ENCODE results near the gene RFXANK.
A peak's percentile ranks its signal among the peaks of the same experiment; 100 is the strongest.

RFXANK gene

GRCh38 chr19:19224852-19225494 lies 32.9 kb downstream of the RFXANK start:
- H3K36me3 ChIP-seq (ENCODE audit: insufficient read depth, low read length), result no peaks in the 10 kb centered on the region
- no peaks in the 10 kb centered on the region for H3F3A ChIP-seq (ENCODE audit: insufficient read depth, low read length)
- peaks cover 11% of the 10 kb centered on the region for H3K27me3 ChIP-seq (ENCODE audit: insufficient read depth, low read length)
- H3K27ac ChIP-seq (ENCODE audit: low read depth, low read length, poor library complexity, severe bottlenecking), result no peak overlapping the region
- no peaks in the 10 kb centered on the region for H3K9me3 ChIP-seq (ENCODE audit: low read length)
- H4K20me1 ChIP-seq (ENCODE audit: insufficient read depth, low read length), result no peaks in the 10 kb centered on the region
- no peaks in the 10 kb centered on the region for H3K79me2 ChIP-seq (ENCODE audit: insufficient read depth, low read length)
- TF ChIP-seq EZH2 (IDR thresholded peaks at IDR 0.05; ENCODE audit: borderline replicate concordance, low read length) (no peak), CTCF (IDR thresholded peaks at IDR 0.05; ENCODE audit: low read length) (peak; percentile 73)
- peak overlapping the region; percentile 51 for H3K4me3 ChIP-seq (ENCODE audit: low read depth, low read length, poor library complexity, severe bottlenecking)
- H3K9ac ChIP-seq (ENCODE audit: low read length), result no peak overlapping the region; the same call in 1 of the 2 replicates
- H3K4me2 ChIP-seq (ENCODE audit: low read length), result peak overlapping the region; percentile 69
- no peak overlapping the region for H2AFZ ChIP-seq (ENCODE audit: low read length)
- H3K9me2 ChIP-seq (ENCODE audit: low read depth, low read length), result no peaks in the 10 kb centered on the region
- H3K4me1 ChIP-seq (ENCODE audit: insufficient read depth, low read length, severe bottlenecking), result peaks cover 11% of the 10 kb centered on the region

DNA sequence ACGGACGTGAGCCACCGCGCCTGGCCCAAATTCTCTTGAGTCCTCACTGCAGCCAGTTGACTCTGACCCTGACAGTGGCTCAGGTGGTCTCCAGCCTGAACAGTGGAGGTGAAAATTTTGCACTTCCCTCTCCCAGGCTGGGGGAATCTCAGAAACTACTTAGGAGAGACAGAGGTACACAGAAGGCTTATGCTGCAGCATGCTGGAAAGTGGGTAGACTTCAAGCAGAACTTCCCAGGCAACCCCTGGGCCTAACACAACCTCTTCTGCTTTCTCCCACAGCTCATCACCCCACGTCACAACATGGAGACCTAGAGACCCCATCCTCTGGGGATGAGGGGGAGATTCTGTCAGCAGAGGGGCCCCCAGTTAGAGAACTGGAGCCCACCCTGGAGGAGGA lies 34.1 kb downstream of the RFXANK start:
- H3K4me3 ChIP-seq (ENCODE audit: low read depth, low read length, poor library complexity, severe bottlenecking), result no peak overlapping the region
- no peak overlapping the region for H3K9ac ChIP-seq (ENCODE audit: low read length)
- H2AFZ ChIP-seq (ENCODE audit: low read length), result no peak overlapping the region
- H3K9me3 ChIP-seq (ENCODE audit: low read length), result no peaks in the 10 kb centered on the region
- H3K27ac ChIP-seq (ENCODE audit: low read depth, low read length, poor library complexity, severe bottlenecking), result no peak overlapping the region
- no peaks in the 10 kb centered on the region for H4K20me1 ChIP-seq (ENCODE audit: insufficient read depth, low read length)
- H3K4me1 ChIP-seq (ENCODE audit: insufficient read depth, low read length, severe bottlenecking), result peaks cover 11% of the 10 kb centered on the region
- H3K4me2 ChIP-seq (ENCODE audit: low read length), result no peak overlapping the region
- peaks cover 11% of the 10 kb centered on the region for H3K27me3 ChIP-seq (ENCODE audit: insufficient read depth, low read length)
- H3K36me3 ChIP-seq (ENCODE audit: insufficient read depth, low read length), result no peaks in the 10 kb centered on the region
- no peaks in the 10 kb centered on the region for H3K79me2 ChIP-seq (ENCODE audit: insufficient read depth, low read length)
- TF ChIP-seq CTCF (IDR thresholded peaks at IDR 0.05; ENCODE audit: low read length) (no peak), EZH2 (IDR thresholded peaks at IDR 0.05; ENCODE audit: borderline replicate concordance, low read length) (no peak)
- H3F3A ChIP-seq (ENCODE audit: insufficient read depth, low read length), result no peaks in the 10 kb centered on the region
- H3K9me2 ChIP-seq (ENCODE audit: low read depth, low read length), result no peaks in the 10 kb centered on the region

GRCh38 chr19:19226663-19227062 lies 34.6 kb downstream of the RFXANK start:
- Histone ChIP-seq H2AFZ (ENCODE audit: low read length) (no peak overlapping the region), H3K4me2 (ENCODE audit: low read length) (no peak overlapping the region), H3K9ac (ENCODE audit: low read length) (no peak overlapping the region), H3K9me2 (ENCODE audit: low read depth, low read length) (no peaks in the 10 kb centered on the region), H3K36me3 (ENCODE audit: insufficient read depth, low read length) (no peaks in the 10 kb centered on the region), H3F3A (ENCODE audit: insufficient read depth, low read length) (no peaks in the 10 kb centered on the region), H3K9me3 (ENCODE audit: low read length) (no peaks in the 10 kb centered on the region), H3K27me3 (ENCODE audit: insufficient read depth, low read length) (peaks cover 11% of the 10 kb centered on the region), H4K20me1 (ENCODE audit: insufficient read depth, low read length) (no peaks in the 10 kb centered on the region), H3K27ac (ENCODE audit: low read depth, low read length, poor library complexity, severe bottlenecking) (no peak overlapping the region), H3K4me1 (ENCODE audit: insufficient read depth, low read length, severe bottlenecking) (peaks cover 11% of the 10 kb centered on the region), H3K79me2 (ENCODE audit: insufficient read depth, low read length) (no peaks in the 10 kb centered on the region), H3K4me3 (ENCODE audit: low read depth, low read length, poor library complexity, severe bottlenecking) (no peak overlapping the region)
- TF ChIP-seq CTCF (IDR thresholded peaks at IDR 0.05; ENCODE audit: low read length) (no peak), EZH2 (IDR thresholded peaks at IDR 0.05; ENCODE audit: borderline replicate concordance, low read length) (no peak)
